GM19193 (cell line): ENCODE results near the gene SLC4A1.

Experiments used
- POLR2A ChIP-seq: IDR thresholded peaks from 4 replicates; pipeline ENCODE4 v1.6.1; 2011; ENCODE audit not compliant: insufficient read depth, insufficient read length; ENCODE audit errors: extremely low read depth

The SLC4A1 gene

DNA sequence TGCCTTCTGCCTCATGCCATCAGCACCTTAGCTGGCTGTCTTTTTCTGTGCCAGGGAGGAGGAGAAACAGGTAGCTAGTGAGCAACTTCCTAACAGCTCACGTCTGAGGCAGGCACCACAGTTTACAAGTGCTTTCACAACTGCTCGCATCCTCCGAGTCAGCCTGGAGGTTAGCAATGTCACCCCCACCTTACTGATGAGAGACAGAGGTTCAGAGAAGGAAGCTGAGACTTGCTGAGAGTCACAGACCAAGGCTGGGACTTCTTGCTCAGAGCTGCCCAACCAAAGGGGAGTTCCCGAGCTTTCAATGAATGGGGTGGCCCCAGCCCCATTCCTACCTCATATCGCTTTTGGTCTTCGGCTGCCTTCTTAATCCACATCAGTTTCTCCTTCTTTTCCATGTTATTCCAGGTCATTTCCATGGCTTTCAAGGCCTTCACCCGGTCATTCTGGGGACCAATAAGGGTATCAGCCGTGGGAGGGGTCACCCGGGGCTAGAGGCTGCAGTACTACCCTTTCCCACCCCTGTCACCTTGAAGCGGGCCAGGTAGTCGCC lies 58.1 kb downstream of the SLC4A1 start:
- TF ChIP-seq POLR2A, result no peak

GRCh38 chr17:44207743-44208142 lies 60.2 kb downstream of the SLC4A1 start:
- no peak for TF ChIP-seq POLR2A

DNA sequence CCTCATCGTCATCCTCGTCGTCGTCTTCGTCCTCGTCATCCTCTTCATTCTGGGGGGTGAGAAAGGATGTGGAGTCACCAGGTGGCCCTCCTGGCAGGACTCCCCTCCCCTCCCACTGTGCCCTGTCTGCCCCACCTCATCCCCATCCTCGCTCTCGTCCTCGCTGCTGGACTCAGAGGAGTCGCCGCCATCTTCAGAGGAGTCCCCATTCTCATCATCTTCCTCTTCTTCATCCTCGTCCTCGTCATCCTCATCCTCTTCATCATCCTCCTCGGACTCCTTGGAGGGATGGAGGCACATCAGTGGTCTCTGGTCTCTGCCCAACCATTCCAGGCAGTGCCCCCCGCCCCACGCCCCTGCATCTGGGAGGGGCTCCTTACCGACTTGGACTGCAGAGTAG lies 60.6 kb downstream of the SLC4A1 start:
- TF ChIP-seq POLR2A, result no peak

DNA sequence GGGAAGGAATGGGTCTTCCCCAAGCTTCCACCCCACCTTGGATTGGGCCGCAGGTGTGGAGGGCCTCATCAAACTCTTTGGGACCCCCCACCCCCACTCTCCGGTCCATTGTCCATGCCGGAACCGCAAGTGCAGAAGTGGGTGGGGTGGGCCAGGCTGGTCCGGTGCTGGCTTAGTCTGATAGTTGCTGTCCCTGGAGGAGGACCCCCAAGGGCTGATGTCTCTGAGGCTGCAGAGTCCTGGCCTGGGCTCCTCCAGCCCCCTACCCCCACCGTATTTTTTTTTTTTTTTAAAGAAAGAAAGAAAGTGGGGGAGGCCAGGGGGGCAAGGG lies 61.1 kb downstream of the SLC4A1 start:
- no peak for TF ChIP-seq POLR2A

DNA sequence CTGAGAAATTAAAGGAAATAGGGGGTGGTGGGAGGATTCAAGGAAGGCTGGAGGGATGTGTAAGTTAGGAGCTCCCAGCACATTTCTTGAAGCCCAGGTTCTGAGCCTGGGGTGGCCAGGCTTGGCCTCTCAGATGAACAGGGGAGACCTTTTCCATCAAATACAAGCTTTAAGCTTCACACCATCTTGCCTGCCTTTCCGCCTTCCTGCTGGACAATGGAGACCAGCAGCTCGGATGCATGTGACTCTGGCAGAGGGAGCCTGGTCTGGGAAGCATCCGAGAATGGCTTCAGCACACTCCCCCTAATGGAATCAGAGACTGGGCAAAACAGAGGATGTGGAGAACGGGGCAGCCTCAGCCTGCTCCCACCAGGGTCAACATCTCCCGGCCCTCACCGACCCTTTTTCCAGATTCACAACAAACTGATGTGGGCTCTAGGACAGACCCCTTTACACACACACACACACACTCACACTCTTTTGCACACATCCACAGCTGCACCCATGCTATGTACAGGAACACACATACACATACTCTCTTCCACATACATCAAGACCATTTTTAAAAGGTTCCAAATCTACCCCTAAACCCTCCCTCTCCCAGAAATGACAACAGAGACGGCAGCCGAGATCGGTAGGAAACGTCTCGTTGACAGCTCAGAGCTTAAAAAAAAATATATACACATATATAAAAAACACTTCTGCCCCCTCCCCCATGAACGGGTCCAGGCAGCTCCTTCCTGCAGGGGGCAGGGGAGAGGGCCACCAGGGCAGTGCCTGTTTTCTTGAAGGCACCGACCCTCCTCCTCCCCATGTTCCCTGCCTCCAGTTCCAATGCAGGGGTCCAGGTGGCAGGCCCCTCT lies 61.7 kb downstream of the SLC4A1 start:
- no peak for TF ChIP-seq POLR2A

DNA sequence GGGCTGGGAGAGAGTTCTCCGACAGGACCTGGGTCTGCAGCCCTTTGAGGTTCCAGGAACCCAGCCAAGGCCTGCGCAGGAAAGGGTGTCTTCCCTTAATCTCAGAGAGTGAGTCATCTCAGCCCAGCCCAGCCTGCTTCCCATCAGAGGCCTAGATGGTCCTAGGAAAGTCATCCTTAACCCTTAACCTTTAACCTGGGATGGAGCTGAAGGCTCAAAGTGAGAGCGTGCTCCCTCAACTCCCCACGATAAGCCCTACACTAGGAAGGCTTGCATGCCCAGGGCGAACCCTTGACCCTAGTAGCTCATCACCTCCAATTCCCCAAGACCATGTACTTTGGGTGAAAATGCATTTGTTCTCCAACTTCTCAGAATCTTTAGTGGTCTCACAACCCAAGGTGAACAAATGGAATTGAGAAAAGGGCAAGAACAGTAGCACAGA lies 63.5 kb downstream of the SLC4A1 start:
- no peak for TF ChIP-seq POLR2A

DNA sequence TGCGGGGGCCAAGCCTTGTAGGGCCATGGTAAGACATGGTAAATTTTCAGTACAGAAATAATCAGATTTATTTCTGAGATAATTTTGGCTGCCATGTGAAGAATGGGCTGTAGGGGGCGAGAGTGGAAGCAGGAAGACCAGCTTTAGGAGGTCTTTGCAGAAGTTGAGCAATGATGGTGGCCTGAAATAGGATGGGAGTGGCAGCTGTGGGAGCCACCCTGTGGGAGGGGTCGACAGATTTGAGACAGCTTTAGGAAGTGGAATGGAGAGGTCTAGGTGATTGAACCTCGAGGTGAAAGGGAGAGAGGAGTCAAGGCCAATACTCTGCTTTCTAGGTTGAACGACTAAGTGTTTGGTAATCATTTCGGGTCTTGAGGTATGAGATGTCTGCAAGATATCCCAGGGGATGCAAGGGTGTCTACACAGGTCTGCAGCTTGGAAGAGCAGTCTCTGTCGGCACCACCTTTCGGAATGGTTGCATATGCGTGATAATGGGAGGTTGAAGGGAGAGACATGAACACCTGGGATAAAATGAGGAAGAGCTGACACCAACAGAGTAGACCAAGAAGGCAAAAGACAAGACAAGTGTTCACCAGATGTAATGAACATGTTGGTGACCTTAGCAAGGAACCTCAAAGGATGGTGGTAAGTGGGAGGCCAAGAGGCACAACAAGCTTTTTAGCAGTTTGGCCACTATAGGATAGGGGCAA lies 64.0 kb downstream of the SLC4A1 start:
- TF ChIP-seq POLR2A, result no peak

DNA sequence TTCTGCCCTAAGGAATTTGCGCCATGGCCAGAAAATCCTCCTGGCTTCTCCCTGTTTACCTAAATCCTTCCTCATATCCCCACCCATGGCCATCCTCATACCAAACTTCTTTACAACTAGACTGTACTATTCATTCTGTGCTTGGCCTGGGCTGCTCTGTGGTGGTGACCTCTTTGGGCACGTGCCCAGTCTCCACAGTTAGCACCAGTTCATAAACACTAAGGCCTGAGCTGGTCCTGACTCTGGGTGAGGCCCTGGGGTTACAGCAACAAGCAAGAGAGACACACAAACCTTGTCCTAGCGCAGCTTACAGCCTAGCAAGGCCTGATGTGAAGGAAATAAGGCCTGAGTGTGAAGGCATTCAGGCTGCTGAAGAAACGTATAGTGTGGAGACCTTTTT lies 65.2 kb downstream of the SLC4A1 start:
- no peak for TF ChIP-seq POLR2A

- peak; percentile 69 for TF ChIP-seq POLR2A
These were observed 67.3 kb downstream of the SLC4A1 start for GRCh38 chr17:44200478-44201155.

DNA sequence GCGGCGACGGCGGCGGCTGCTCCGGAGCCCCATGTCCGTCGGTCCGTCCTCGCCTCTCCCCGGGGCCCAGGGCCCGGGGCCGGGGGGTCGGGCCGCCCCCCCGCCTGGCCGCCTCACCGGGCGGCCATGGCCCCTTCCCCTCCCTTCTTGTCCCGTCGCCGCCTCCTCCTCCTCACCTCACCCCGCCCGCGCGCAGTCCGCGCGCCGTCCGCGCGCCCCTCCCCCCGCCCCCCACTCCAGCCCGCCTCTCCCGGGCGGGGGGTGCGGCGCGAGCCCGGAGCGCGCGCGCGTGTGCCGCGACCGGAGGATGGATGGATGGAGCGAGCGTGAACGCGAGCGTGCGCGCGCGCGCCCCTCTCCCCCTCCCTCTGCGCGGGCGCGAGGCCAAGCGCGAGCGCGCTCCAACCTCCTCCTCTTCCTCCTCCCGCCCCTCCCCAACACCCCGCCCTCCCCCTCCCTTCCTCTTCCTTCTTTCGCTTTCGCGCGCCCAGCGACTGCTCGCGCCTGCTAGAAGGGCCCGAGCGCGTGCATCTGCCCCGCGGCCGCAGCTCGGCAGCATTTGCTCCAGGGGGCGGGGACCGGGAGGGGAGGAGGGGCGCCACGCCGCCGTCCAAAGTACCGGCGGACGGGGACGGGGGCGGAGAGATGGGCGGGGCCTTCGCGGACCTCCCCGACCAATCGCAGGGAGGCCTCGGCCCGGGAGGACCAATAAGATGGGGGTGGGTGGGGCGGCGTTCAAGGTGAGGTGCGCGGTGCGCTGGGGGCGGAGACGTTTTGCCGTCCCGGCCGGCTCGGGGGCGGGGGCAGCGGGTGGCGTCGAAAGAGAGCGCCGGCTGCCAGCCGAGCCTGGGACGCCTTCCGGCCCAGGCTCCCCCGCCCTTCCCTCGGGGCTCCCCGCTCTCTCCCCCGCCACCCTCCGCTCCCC lies 68.1 kb downstream of the SLC4A1 start, which contains the start of gene ATXN7L3:
TSS of gene ATXN7L3 (minus strand) at position 332 of the 925 bp plus-strand sequence. CDS start 1,814 bp downstream, outside the sequence.
- peak; percentile 55 for TF ChIP-seq POLR2A

GRCh38 chr17:44198721-44199552 lies 69.0 kb downstream of the SLC4A1 start:
- TF ChIP-seq POLR2A, result no peak
